ENCODE measurements around the gene SLC27A6. TPM values are rescaled to one million over a fixed set of nuclear protein-coding genes. Genes with fewer than 3 reads are reported as not detected.

The SLC27A6 gene
- total and polyA plus RNA-seq, 4 donors, result 0.06 to 3.4 (median 0.61) TPM

GRCh38 chr5:129042306-129042705, 77.0 kb downstream of the SLC27A6 start:
- H3K36me3 ChIP-seq (ENCODE audit: control insufficient read depth in 4 of 4, insufficient read depth in 4 of 4, low read length in 4 of 4), result no peaks in the 10 kb centered on the region
- 90 to 96% methylated on average over 4 of the region's 4 CpGs for WGBS, 2 donors
- no peak for TF ChIP-seq CTCF (IDR thresholded peaks at IDR 0.05; ENCODE audit: control extremely low read depth, extremely low read depth)
- H3K27me3 ChIP-seq (ENCODE audit: control insufficient read depth in 3 of 3, insufficient read depth in 3 of 3, low read length in 2 of 3), result no peaks in the 10 kb centered on the region
- no peak overlapping the region for H3K4me3 ChIP-seq
- no peak overlapping the region for H3K27ac ChIP-seq (ENCODE audit: low read depth in 1 of 2, low read length in 1 of 2)
- H3K9ac ChIP-seq (ENCODE audit: insufficient read depth in 1 of 2, low read length in 2 of 2), result no peak overlapping the region
- DNase-seq (no peak), ATAC-seq (ENCODE audit: insufficient read depth, low FRiP score) (no peak)
- H3K9me3 ChIP-seq (ENCODE audit: control insufficient read depth in 4 of 4, insufficient read depth in 3 of 4, low read length in 3 of 4), result peaks cover 0 to 9% (median 5%) of the 10 kb centered on the region in 4 donors
- no peaks in the 10 kb centered on the region for H3K4me1 ChIP-seq (ENCODE audit: control insufficient read depth in 5 of 5, insufficient read depth in 5 of 5, low read length in 5 of 5)

- WGBS, 2 donors, result 20 to 31% methylated on average over 1 of the region's 1 CpG
Measured at GRCh38 chr5:129043894-129044293, 78.6 kb downstream of the SLC27A6 start.

GRCh38 chr5:129046151-129046550, 80.9 kb downstream of the SLC27A6 start:
- Histone ChIP-seq H3K9ac (ENCODE audit: insufficient read depth in 1 of 2, low read length in 2 of 2) (no peak overlapping the region), H3K27ac (ENCODE audit: low read depth in 1 of 2, low read length in 1 of 2) (no peak overlapping the region), H3K36me3 (ENCODE audit: control insufficient read depth in 4 of 4, insufficient read depth in 4 of 4, low read length in 4 of 4) (no peaks in the 10 kb centered on the region), H3K4me3 (no peak overlapping the region), H3K27me3 (ENCODE audit: control insufficient read depth in 3 of 3, insufficient read depth in 3 of 3, low read length in 2 of 3) (no peaks in the 10 kb centered on the region), H3K9me3 (ENCODE audit: control insufficient read depth in 4 of 4, insufficient read depth in 3 of 4, low read length in 3 of 4) (peaks cover 0 to 9% (median 5%) of the 10 kb centered on the region in 4 donors), H3K4me1 (ENCODE audit: control insufficient read depth in 5 of 5, insufficient read depth in 5 of 5, low read length in 5 of 5) (peaks cover 0 to 11% (median 3%) of the 10 kb centered on the region in 5 donors)
- DNase-seq, result no peak
- TF ChIP-seq CTCF (IDR thresholded peaks at IDR 0.05; ENCODE audit: control extremely low read depth, extremely low read depth), result no peak
- no peak for ATAC-seq (ENCODE audit: insufficient read depth, low FRiP score)

More at GRCh38 chr5:129043894-129044293, 78.6 kb downstream of the SLC27A6 start:
- no peak overlapping the region for H3K4me3 ChIP-seq
- H3K27ac ChIP-seq (ENCODE audit: low read depth in 1 of 2, low read length in 1 of 2), result no peak overlapping the region
- no peaks in the 10 kb centered on the region for H3K36me3 ChIP-seq (ENCODE audit: control insufficient read depth in 4 of 4, insufficient read depth in 4 of 4, low read length in 4 of 4)
- DNase-seq, result no peak
- no peak for TF ChIP-seq CTCF (IDR thresholded peaks at IDR 0.05; ENCODE audit: control extremely low read depth, extremely low read depth)
- peaks cover 0 to 7% (median 3%) of the 10 kb centered on the region in 5 donors for H3K4me1 ChIP-seq (ENCODE audit: control insufficient read depth in 5 of 5, insufficient read depth in 5 of 5, low read length in 5 of 5)
- no peaks in the 10 kb centered on the region for H3K27me3 ChIP-seq (ENCODE audit: control insufficient read depth in 3 of 3, insufficient read depth in 3 of 3, low read length in 2 of 3)
- no peak for ATAC-seq (ENCODE audit: insufficient read depth, low FRiP score)
- H3K9me3 ChIP-seq (ENCODE audit: control insufficient read depth in 4 of 4, insufficient read depth in 3 of 4, low read length in 3 of 4), result peaks cover 0 to 9% (median 5%) of the 10 kb centered on the region in 4 donors
- no peak overlapping the region for H3K9ac ChIP-seq (ENCODE audit: insufficient read depth in 1 of 2, low read length in 2 of 2)

- Histone ChIP-seq H3K27ac (ENCODE audit: low read depth in 1 of 2, low read length in 1 of 2) (no peak overlapping the region), H3K36me3 (ENCODE audit: control insufficient read depth in 4 of 4, insufficient read depth in 4 of 4, low read length in 4 of 4) (no peaks in the 10 kb centered on the region), H3K9me3 (ENCODE audit: control insufficient read depth in 4 of 4, insufficient read depth in 3 of 4, low read length in 3 of 4) (peaks cover 0 to 7% (median 4%) of the 10 kb centered on the region in 4 donors), H3K27me3 (ENCODE audit: control insufficient read depth in 3 of 3, insufficient read depth in 3 of 3, low read length in 2 of 3) (no peaks in the 10 kb centered on the region), H3K4me3 (no peak overlapping the region), H3K9ac (ENCODE audit: insufficient read depth in 1 of 2, low read length in 2 of 2) (no peak overlapping the region), H3K4me1 (ENCODE audit: control insufficient read depth in 5 of 5, insufficient read depth in 5 of 5, low read length in 5 of 5) (peaks cover 0 to 11% (median 3%) of the 10 kb centered on the region in 5 donors)
- no peak for DNase-seq
- no peak for TF ChIP-seq CTCF (IDR thresholded peaks at IDR 0.05; ENCODE audit: control extremely low read depth, extremely low read depth)
- no peak for ATAC-seq (ENCODE audit: insufficient read depth, low FRiP score)
- WGBS, 2 donors, result 45 to 88% methylated on average over 2 of the region's 2 CpGs
Measured at GRCh38 chr5:129048509-129048908, 83.2 kb downstream of the SLC27A6 start.
